IMR-90 (cell line): ENCODE measurements around the gene EHBP1L1. TPM values are rescaled to one million over a fixed set of nuclear protein-coding genes. Genes with fewer than 3 reads are reported as not detected.

Source experiments
- ATAC-seq: fragments of 200-7000 bp; cut with Tn5 transposase; 2 replicates; pipeline ENCODE4 v1.9.1; 2020; ENCODE audit warnings: low read depth, mild to moderate bottlenecking, moderate library complexity
- BruUV-seq: library from RNA; stranded (reverse); fragments of 400-500 nt; replicated peaks from 2 replicates; lab custom pipeline; 2021; lab: Mats Ljungman, UMichigan
- CTCF ChIA-PET: fragments of 300-600 bp; formaldehyde crosslinking; extraction: SDS; loops from one replicate; lab custom pipeline; 2021; ENCODE audit warnings: antibody characterized with exemption; lab: Yijun Ruan, JAX
- POLR2A ChIA-PET: fragments of 300-600 bp; sonication (Branson Sonifier 250); formaldehyde crosslinking; loops from one replicate; lab custom pipeline; 2022; ENCODE audit warnings: antibody characterized with exemption; ENCODE audit not compliant: unreplicated experiment; lab: Charles Lee
- DNase-seq: peaks from one replicate; pipeline ENCODE4 v3.0.0; 2013
- H2AFZ ChIP-seq: replicated peaks from 2 replicates; pipeline ENCODE3; 2013; ENCODE audit warnings: low read length, mild to moderate bottlenecking; ENCODE audit not compliant: poor library complexity
- H2AK5ac ChIP-seq: 2 replicates; pipeline ENCODE4 v1.6.1; 2013; ENCODE audit warnings: low read depth, low read length, inconsistent platforms
- H2AK9ac ChIP-seq: replicated peaks from 2 replicates; pipeline ENCODE3; 2013; ENCODE audit warnings: mild to moderate bottlenecking, low read depth, low read length, moderate library complexity; ENCODE audit not compliant: poor library complexity
- H2BK120ac ChIP-seq: 2 replicates; pipeline ENCODE4 v1.6.1; 2013; ENCODE audit warnings: low read depth, low read length, inconsistent platforms
- H2BK15ac ChIP-seq: 3 replicates; pipeline ENCODE4 v1.6.1; 2013; ENCODE audit warnings: low read depth, low read length, inconsistent platforms
- H2BK20ac ChIP-seq: 2 replicates; pipeline ENCODE4 v1.6.1; 2013; ENCODE audit warnings: low read depth, mild to moderate bottlenecking, inconsistent platforms, low read length, moderate library complexity
- H2BK5ac ChIP-seq: 2 replicates; pipeline ENCODE4 v1.6.1; 2013; ENCODE audit warnings: mild to moderate bottlenecking, low read depth, low read length, inconsistent platforms; ENCODE audit not compliant: poor library complexity, severe bottlenecking
- H3K14ac ChIP-seq: replicated peaks from 2 replicates; pipeline ENCODE4 v1.6.1; 2013; ENCODE audit warnings: low read depth, low read length, inconsistent platforms
- H3K18ac ChIP-seq: 2 replicates; pipeline ENCODE4 v1.6.1; 2013; ENCODE audit warnings: low read depth, low read length, control low read depth
- H3K23ac ChIP-seq: 2 replicates; pipeline ENCODE4 v1.6.1; 2013; ENCODE audit warnings: low read depth, low read length, inconsistent platforms
- H3K27ac ChIP-seq: 2 replicates; pipeline ENCODE4 v1.5.1; 2013; ENCODE audit warnings: mild to moderate bottlenecking, control low read depth, low read length; ENCODE audit not compliant: insufficient read depth
- H3K27me3 ChIP-seq: 2 replicates; pipeline ENCODE4 v1.6.1; 2013; ENCODE audit warnings: low read length; ENCODE audit not compliant: control insufficient read depth, insufficient read depth
- H3K36me3 ChIP-seq: 2 replicates; pipeline ENCODE4 v1.6.1; 2013; ENCODE audit warnings: low read length, mixed read lengths; ENCODE audit not compliant: control insufficient read depth, insufficient read depth
- H3K4ac ChIP-seq: 2 replicates; pipeline ENCODE4 v1.6.1; 2013; ENCODE audit warnings: low read depth, low read length, inconsistent platforms
- H3K4me1 ChIP-seq: 2 replicates; pipeline ENCODE4 v1.6.1; 2013; ENCODE audit warnings: low read length, mixed read lengths; ENCODE audit not compliant: control insufficient read depth, insufficient read depth
- H3K4me2 ChIP-seq: 2 replicates; pipeline ENCODE4 v1.6.1; 2013; ENCODE audit warnings: low read depth, mild to moderate bottlenecking, control low read depth, low read length, moderate library complexity
- H3K4me3 ChIP-seq: 2 replicates; pipeline ENCODE4 v1.5.1; 2013; ENCODE audit warnings: low read depth, mild to moderate bottlenecking, control low read depth, low read length, moderate library complexity; ENCODE audit not compliant: insufficient read depth
- H3K56ac ChIP-seq: 2 replicates; pipeline ENCODE4 v1.6.1; 2013; ENCODE audit warnings: low read length, inconsistent platforms; ENCODE audit not compliant: insufficient read depth; ENCODE audit errors: extremely low read depth
- H3K79me1 ChIP-seq, 2 experiments: 2 replicates each; pipeline ENCODE4 v1.6.1; 2013; ENCODE audit warnings: low read length in 2 of 2, inconsistent platforms in 1 of 2, low read depth in 1 of 2
- H3K9ac ChIP-seq: 2 replicates; pipeline ENCODE4 v1.6.1; 2013; ENCODE audit warnings: low read depth, low read length, control low read depth
- H3K9me1 ChIP-seq: 2 replicates; pipeline ENCODE4 v1.6.1; 2013; ENCODE audit warnings: low read length, inconsistent platforms; ENCODE audit not compliant: insufficient read depth
- H3K9me3 ChIP-seq: 2 replicates; pipeline ENCODE4 v1.6.1; 2013; ENCODE audit warnings: low read length; ENCODE audit not compliant: control insufficient read depth, insufficient read depth
- H4K20me1 ChIP-seq: 2 replicates; pipeline ENCODE4 v1.6.1; 2013; ENCODE audit warnings: low read length, inconsistent platforms; ENCODE audit not compliant: insufficient read depth
- H4K5ac ChIP-seq: 2 replicates; pipeline ENCODE4 v1.6.1; 2013; ENCODE audit warnings: mild to moderate bottlenecking, low read depth, low read length, control low read depth
- H4K8ac ChIP-seq, 2 experiments: 2 replicates each; pipeline ENCODE4 v1.6.1; 2013; ENCODE audit warnings: low read depth in 2 of 2, low read length in 2 of 2, control low read depth in 1 of 2, inconsistent platforms in 1 of 2
- H4K91ac ChIP-seq: 2 replicates; pipeline ENCODE4 v1.6.1; 2013; ENCODE audit warnings: low read depth, low read length, inconsistent platforms; ENCODE audit not compliant: insufficient read depth
- BHLHE40 ChIP-seq: fragments of 150-350 bp; IDR thresholded peaks from 2 replicates; pipeline ENCODE4 v1.6.1; 2016; ENCODE audit warnings: mild to moderate bottlenecking, low read depth, low read length
- CEBPB ChIP-seq: IDR thresholded peaks from 2 replicates; pipeline ENCODE4 v1.6.1; 2012; ENCODE audit warnings: low read depth, low read length, improper control_type of control experiment
- CHD1 ChIP-seq: IDR thresholded peaks from 2 replicates; pipeline ENCODE4 v1.6.1; 2012; ENCODE audit warnings: low read depth, low read length, improper control_type of control experiment
- CTCF ChIP-seq: conservative IDR thresholded peaks from 2 replicates; pipeline ENCODE4 v1.5.1; 2012; ENCODE audit warnings: mild to moderate bottlenecking, low read depth, low read length, improper control_type of control experiment
- ELK1 ChIP-seq: fragments of 150-350 bp; IDR thresholded peaks from 2 replicates; pipeline ENCODE4 v1.6.1; 2016; ENCODE audit warnings: low read depth, mild to moderate bottlenecking, low read length, moderate library complexity, borderline replicate concordance
- FOS ChIP-seq: fragments of 150-350 bp; IDR thresholded peaks from 2 replicates; pipeline ENCODE4 v1.6.1; 2016; ENCODE audit warnings: low read depth, low read length
- MAFK ChIP-seq: IDR thresholded peaks from 2 replicates; pipeline ENCODE4 v1.6.1; 2012; ENCODE audit warnings: low read depth, low read length, improper control_type of control experiment
- MAZ ChIP-seq: IDR thresholded peaks from 2 replicates; pipeline ENCODE4 v1.6.1; 2012; ENCODE audit warnings: low read depth, mild to moderate bottlenecking, low read length, improper control_type of control experiment, moderate library complexity, borderline replicate concordance
- MXI1 ChIP-seq: IDR thresholded peaks from 2 replicates; pipeline ENCODE4 v1.6.1; 2012; ENCODE audit warnings: low read depth, mild to moderate bottlenecking, low read length, moderate library complexity, borderline replicate concordance
- NFE2L2 ChIP-seq: fragments of 150-350 bp; IDR thresholded peaks from 2 replicates; pipeline ENCODE4 v1.6.1; 2016; ENCODE audit warnings: low read depth, mild to moderate bottlenecking, low read length
- POLR2A ChIP-seq: IDR thresholded peaks from 2 replicates; pipeline ENCODE4 v1.6.1; 2012; ENCODE audit warnings: mild to moderate bottlenecking, low read depth, low read length
- RCOR1 ChIP-seq: IDR thresholded peaks from 2 replicates; pipeline ENCODE4 v1.6.1; 2012; ENCODE audit warnings: mild to moderate bottlenecking, low read length, improper control_type of control experiment; ENCODE audit not compliant: insufficient replicate concordance
- RFX5 ChIP-seq: IDR thresholded peaks from 2 replicates; pipeline ENCODE4 v1.8.0; 2012; ENCODE audit warnings: low read depth, mild to moderate bottlenecking, low read length, moderate library complexity
- SMC3 ChIP-seq: fragments of 150-350 bp; IDR thresholded peaks from 2 replicates; pipeline ENCODE4 v1.6.1; 2016; ENCODE audit warnings: low read depth, mild to moderate bottlenecking, antibody characterized with exemption, low read length, moderate library complexity
- USF2 ChIP-seq: fragments of 150-350 bp; IDR thresholded peaks from 2 replicates; pipeline ENCODE4 v1.6.1; 2017; ENCODE audit warnings: mild to moderate bottlenecking, antibody characterized with exemption, low read length, low read depth
- WGBS, 2 experiments: methylation state at CpG; one replicate each; pipeline versions ENCODE4 v1.1.5 to v1.1.7; 2013; ENCODE audit warnings: missing lambda C conversion rate in 2 of 2; ENCODE audit not compliant: insufficient read length in 1 of 2; ENCODE audit errors: extremely low coverage in 2 of 2; 5-methylcytosine and 5-hydroxymethylcytosine counted together
- dilution Hi-C: fragments of 300-500 bp; cut with HindIII; formaldehyde crosslinking; loops from one replicate; pipeline ENCODE4 v1.14.3; 2018; ENCODE audit warnings: low sequenced_read_pairs; ENCODE audit not compliant: unreplicated experiment
- in situ Hi-C: fragments of 300-500 bp; cut with MboI; formaldehyde crosslinking; loops from 3 replicates; pipeline ENCODE4 v1.14.3; 2019; ENCODE audit warnings: low sequenced_read_pairs, inconsistent platforms, mixed read lengths
- intact Hi-C: fragments of 100-400 bp; cut with micrococcal nuclease; formaldehyde crosslinking; loops from 2 replicates; pipeline ENCODE4 v1.10.0; 2022
- polyA plus RNA-seq, 3 experiments: library from polyadenylated mRNA; depleted of rRNA; stranded (reverse); fragments of >200 nt; gene quantifications; 2 replicates each; pipeline ENCODE4 v1.2.3, GENCODE V29; 2012; ENCODE audit warnings: low replicate concordance in 1 of 3
- total RNA-seq: library from RNA; depleted of rRNA; stranded (reverse); fragments of >200 nt; gene quantifications from 2 replicates; pipeline ENCODE4 v1.2.3, GENCODE V29; 2012

Gene EHBP1L1
- total and polyA plus RNA-seq, 2 of the 4 experiments (the other 2 are of a cell fraction), result 10.0 to 27.4 TPM

- dilution Hi-C loops (no loop called here), intact Hi-C loops (no loop called here), in situ Hi-C loops (no loop called here)
- Histone ChIP-seq H3K27ac (no peak overlapping the region), H4K91ac (no peak overlapping the region), H3K4me1 (no peaks in the 10 kb centered on the region), H3K79me1 (0 out of 4 replicates have a peak, but pooled peaks cover 0 to under 1% of the 10 kb centered on the region in 2 experiments), H4K8ac (no peak overlapping the region), H3K14ac (no peak overlapping the region), H3K4me3 (no peak overlapping the region), H3K36me3 (peaks cover 31% of the 10 kb centered on the region), H3K4me2 (no peak overlapping the region), H3K4ac (no peak overlapping the region), H2BK120ac (no peak overlapping the region), H4K5ac (no peak overlapping the region), H3K56ac (no peak overlapping the region), H3K23ac (no peak overlapping the region), H2BK5ac (no peak overlapping the region), H3K27me3 (no peaks in the 10 kb centered on the region), H3K9ac (no peak overlapping the region), H2AK9ac (peak overlapping the region; percentile 72), H2BK15ac (no peak overlapping the region), H3K9me3 (no peaks in the 10 kb centered on the region), H4K20me1 (peaks cover 5% of the 10 kb centered on the region), H2AFZ (peak overlapping the region; percentile 58), H2AK5ac (no peak overlapping the region), H2BK20ac (no peak overlapping the region), H3K18ac (no peak overlapping the region), H3K9me1 (no peaks in the 10 kb centered on the region)
- ATAC-seq (no peak), DNase-seq (no peak)
- POLR2A ChIA-PET, result no interaction called here
- TF ChIP-seq CEBPB, result no peak
- no peak for TF ChIP-seq USF2
- TF ChIP-seq MAFK, result no peak
- no peak for TF ChIP-seq BHLHE40
- TF ChIP-seq MXI1, result no peak
- TF ChIP-seq MAZ, result no peak
- TF ChIP-seq RFX5, result no peak
- TF ChIP-seq NFE2L2, result no peak
- TF ChIP-seq CTCF, result no peak
- no peak for TF ChIP-seq ELK1
- TF ChIP-seq SMC3, result no peak
- TF ChIP-seq FOS, result no peak
- TF ChIP-seq RCOR1, result no peak
- no peak for TF ChIP-seq POLR2A
- no peak for TF ChIP-seq CHD1
- no TSS peak for BruUV-seq
- CTCF ChIA-PET, result no interaction called here
- no CpG with 5 or more reads among the region's 3 CpGs for WGBS, 2 experiments
These were observed 19.3 kb downstream of the EHBP1L1 start for GRCh38 chr11:65595131-65595530.
